K562 (cell line): ENCODE data around the gene SERF2. TPM values are rescaled to one million over a fixed set of nuclear protein-coding genes. Genes with fewer than 3 reads are reported as not detected.

Experiments used
- BRF2 ChIP-seq: IDR thresholded peaks from 3 replicates; pipeline ENCODE4 v1.6.1; 2011; ENCODE audit warnings: borderline replicate concordance, mild to moderate bottlenecking; ENCODE audit not compliant: insufficient read length, insufficient read depth
- CHD2 ChIP-seq: IDR thresholded peaks from 2 replicates; pipeline ENCODE4 v1.6.1; 2011; ENCODE audit warnings: low read depth, low read length
- FIP1L1 ChIP-seq: fragments of 200-400 bp; formaldehyde crosslinking; IDR thresholded peaks from 2 replicates; pipeline ENCODE4 v1.6.1; 2018; ENCODE audit warnings: mild to moderate bottlenecking, low read depth, low read length; ENCODE audit not compliant: poor library complexity, severe bottlenecking
- GABPB1 ChIP-seq: sonication (generic); formaldehyde crosslinking; IDR thresholded peaks from 2 replicates; pipeline ENCODE4 v1.8.0; 2022; ENCODE audit warnings: mild to moderate bottlenecking, missing genetic modification reagents
- GMEB1 ChIP-seq: fragments of 250-450 bp; sonication (Bioruptor Pico); IDR thresholded peaks from 2 replicates; pipeline ENCODE4 v1.4.0; 2020; ENCODE audit warnings: mild to moderate bottlenecking
- GTF2B ChIP-seq: IDR thresholded peaks from 2 replicates; pipeline ENCODE4 v1.6.1; 2011; ENCODE audit not compliant: insufficient read length; ENCODE audit errors: extremely low read depth
- HDAC8 ChIP-seq: fragments of 450-650 bp; IDR thresholded peaks from 2 replicates; pipeline ENCODE4 v1.6.1; 2016; ENCODE audit warnings: mild to moderate bottlenecking, missing genetic modification characterization, moderate library complexity, missing compliant biosample characterization
- ILK ChIP-seq: fragments of 450-650 bp; IDR thresholded peaks from 2 replicates; pipeline ENCODE4 v1.6.1; 2016; ENCODE audit warnings: missing genetic modification characterization, low read depth, mild to moderate bottlenecking, missing compliant biosample characterization, moderate library complexity, borderline replicate concordance
- NCOA2 ChIP-seq, 2 experiments: fragments of 450-650 bp; IDR thresholded peaks; 2 replicates each; pipeline ENCODE4 v1.6.1; 2018; ENCODE audit warnings: mild to moderate bottlenecking in 2 of 2, moderate library complexity in 1 of 2; ENCODE audit not compliant: partially characterized antibody in 2 of 2
- NR3C1 ChIP-seq: sonication (generic); formaldehyde crosslinking; IDR thresholded peaks from 2 replicates; pipeline ENCODE4 v1.8.1; 2022; ENCODE audit warnings: missing genetic modification reagents
- PTRF ChIP-seq: fragments of 450-650 bp; IDR thresholded peaks from 2 replicates; pipeline ENCODE4 v1.6.1; 2016; ENCODE audit warnings: mild to moderate bottlenecking, missing genetic modification characterization, missing compliant biosample characterization
- SAFB ChIP-seq: fragments of 200-400 bp; formaldehyde crosslinking; IDR thresholded peaks from 2 replicates; pipeline ENCODE4 v1.6.1; 2017; ENCODE audit warnings: low read depth, low read length, borderline replicate concordance
- SIX5 ChIP-seq, 2 experiments: IDR thresholded peaks; 2 replicates each; pipeline ENCODE4 v1.6.1; 2011; ENCODE audit warnings: low read length in 2 of 2, borderline replicate concordance in 1 of 2, low read depth in 1 of 2, mild to moderate bottlenecking in 1 of 2, moderate library complexity in 1 of 2; ENCODE audit not compliant: insufficient read depth in 1 of 2
- TAF9B ChIP-seq: fragments of 450-650 bp; IDR thresholded peaks from 2 replicates; pipeline ENCODE4 v1.6.1; 2018; ENCODE audit warnings: mild to moderate bottlenecking; ENCODE audit not compliant: partially characterized antibody
- TRIM28 ChIP-seq: fragments of 450-650 bp; IDR thresholded peaks from 2 replicates; pipeline ENCODE4 v1.6.1; 2017
- ZNF165 ChIP-seq: fragments of 250-450 bp; sonication (Bioruptor Pico); IDR thresholded peaks from 2 replicates; pipeline ENCODE4 v1.4.0; 2020; ENCODE audit warnings: borderline replicate concordance
- ZNF263 ChIP-seq: sonication (generic); formaldehyde crosslinking; IDR thresholded peaks from 2 replicates; pipeline ENCODE4 v1.8.0; 2022; ENCODE audit warnings: mild to moderate bottlenecking, missing genetic modification reagents, borderline replicate concordance
- ZNF512 ChIP-seq: IDR thresholded peaks from 2 replicates; pipeline ENCODE4 v1.6.1; 2016; ENCODE audit warnings: missing genetic modification characterization, missing compliant biosample characterization
- ZNF57 ChIP-seq: fragments of 450-650 bp; formaldehyde crosslinking; IDR thresholded peaks from 2 replicates; pipeline ENCODE4 v1.4.0; 2020; ENCODE audit warnings: mild to moderate bottlenecking, moderate library complexity
- ZNF740 ChIP-seq, 3 experiments: fragments of 200-800 bp in 1 of 3; sonication (Bioruptor generic) in 1 of 3; sonication (generic) in 1 of 3; formaldehyde crosslinking in 1 of 3; IDR thresholded peaks; 2 replicates each; pipeline versions ENCODE4 v1.6.1 to v1.8.0; 2016 to 2022; ENCODE audit warnings: mild to moderate bottlenecking in 2 of 3, missing compliant biosample characterization in 2 of 3, missing genetic modification characterization in 2 of 3, missing genetic modification reagents in 1 of 3
- ZNF780A ChIP-seq: fragments of 250-450 bp; sonication (Bioruptor Pico); IDR thresholded peaks from 2 replicates; pipeline ENCODE4 v1.5.0; 2021; ENCODE audit warnings: mild to moderate bottlenecking
- polyA plus RNA-seq, 8 experiments: library from polyadenylated mRNA; depleted of rRNA in 4 of 8; stranded (reverse) in 5 of 8; unstranded in 3 of 8; fragments of >200 nt; fragmentation: Nextera tagmentation in 2 of 8; fragmentation: Illumina TruSeq in 1 of 8; extraction: Ambion mirVana in 2 of 8; extraction: Trizol in 1 of 8; gene quantifications; 2 replicates each; pipeline versions ENCODE4 v1.2.1 to v1.2.3, GENCODE V29; 2011 to 2014; ENCODE audit warnings: inconsistent platforms in 1 of 8, missing spikeins in 1 of 8
- total RNA-seq, 7 experiments: library from RNA; depleted of rRNA in 6 of 7; stranded (reverse); fragments of >200 nt in 6 of 7; fragmentation: Illumina TruSeq in 2 of 7; extraction: Trizol in 2 of 7; gene quantifications; 2 replicates each; pipeline versions ENCODE4 v1.2.1 to v1.2.3, GENCODE V29; 2011 to 2021; ENCODE audit warnings: low replicate concordance in 1 of 7

The SERF2 gene
- total and polyA plus RNA-seq, 9 of the 15 experiments (the other 6 are each of a cell fraction or from before 2014, with no cell fraction given): 497 to 3,360 (median 867) TPM

- no peak for TF ChIP-seq GTF2B
- TF ChIP-seq TRIM28: no peak
- TF ChIP-seq GABPB1: peak; percentile 86
- peak; percentile 87 for TF ChIP-seq TAF9B
- TF ChIP-seq SAFB: no peak
- no peak for TF ChIP-seq ZNF57
- no peak for TF ChIP-seq HDAC8
- TF ChIP-seq ZNF512 (tag): no peak
- no peak for TF ChIP-seq CHD2
- TF ChIP-seq BRF2: no peak
- no peak for TF ChIP-seq ZNF263 (CRISPR knock-in tag)
- TF ChIP-seq ZNF165 (CRISPR knock-in tag): no peak
- TF ChIP-seq ZNF780A (CRISPR knock-in tag): no peak; the same call in 1 of the 2 replicates
- TF ChIP-seq NCOA2 (IDR thresholded peaks at IDR 0.05; ENCODE audit: partially characterized antibody in 2 of 2): no peak
- no peak for TF ChIP-seq ILK (tag)
- TF ChIP-seq PTRF (tag): no peak
- no peak for TF ChIP-seq ZNF740 (CRISPR knock-in tag; IDR thresholded peaks at IDR 0.05)
- no peak for TF ChIP-seq ZNF740 (tag; IDR thresholded peaks at IDR 0.05)
- peak; percentile 11; the same call in 1 of the 2 replicates for TF ChIP-seq GMEB1 (CRISPR knock-in tag)
- no peak for TF ChIP-seq FIP1L1
- TF ChIP-seq SIX5 (IDR thresholded peaks at IDR 0.05; ENCODE audit: borderline replicate concordance in 1 of 2, insufficient read depth in 1 of 2, low read depth in 1 of 2, low read length in 2 of 2): no peak
- no peak for TF ChIP-seq NR3C1 (CRISPR knock-in tag)
These were observed 8.4 kb downstream of the SERF2 start, which contains the start of gene HYPK (continued) for GRCh38 chr15:43800286-43801141.
